NCI-H146 treated with DMSO at 0.1 percent for 48 hours (cell line): ENCODE measurements around the gene USP46.

Source experiments
- DNase-seq: peaks from one replicate; lab custom pipeline; 2025; ENCODE audit not compliant: unreplicated experiment; lab: John Stamatoyannopoulos, UW

The USP46 gene

DNA sequence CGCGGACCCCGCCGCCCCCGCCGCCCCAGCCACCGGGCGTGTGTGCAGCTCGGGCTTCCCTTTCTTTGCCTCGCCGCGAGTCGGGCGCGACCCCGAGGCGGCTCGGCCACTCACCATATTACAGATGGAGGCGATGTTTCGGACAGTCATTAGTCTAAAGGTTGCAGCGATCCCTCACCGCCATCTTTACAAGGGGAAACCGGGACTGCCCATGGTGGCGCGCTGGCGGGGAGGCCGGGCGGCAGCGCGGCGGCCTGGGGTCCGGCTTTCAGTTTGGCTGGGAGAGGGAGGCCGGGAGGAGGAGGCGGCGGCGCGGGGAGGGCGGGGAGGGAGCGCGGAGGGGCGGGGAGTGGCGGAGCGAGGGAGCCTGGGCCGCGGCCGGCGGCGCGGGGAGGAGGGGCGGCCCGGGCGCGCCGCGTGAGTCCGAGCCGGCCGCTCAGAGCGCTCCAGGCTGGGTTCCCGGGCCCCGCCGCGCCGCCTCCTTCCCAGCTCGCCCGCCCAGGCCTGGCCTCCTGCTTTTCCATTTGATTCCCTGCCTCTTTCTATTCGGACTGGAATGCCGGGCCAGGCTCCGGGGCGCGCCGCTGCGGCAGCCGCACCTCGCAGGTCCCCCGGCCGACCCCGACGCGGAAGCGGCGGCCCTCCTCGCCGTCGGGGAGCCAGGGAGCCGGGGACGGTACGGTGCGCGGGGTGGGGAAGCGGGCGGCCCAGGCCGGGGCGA is at the start of gene USP46:
TSS of gene USP46 (minus strand) at position 301 of the 721 bp plus-strand sequence. CDS start at position 150, 151 bp downstream.
- DNase-seq: peak; percentile 46

- no peak for DNase-seq
Observed at GRCh38 chr4:52704661-52705060, 45.6 kb upstream of the USP46 start.

DNA sequence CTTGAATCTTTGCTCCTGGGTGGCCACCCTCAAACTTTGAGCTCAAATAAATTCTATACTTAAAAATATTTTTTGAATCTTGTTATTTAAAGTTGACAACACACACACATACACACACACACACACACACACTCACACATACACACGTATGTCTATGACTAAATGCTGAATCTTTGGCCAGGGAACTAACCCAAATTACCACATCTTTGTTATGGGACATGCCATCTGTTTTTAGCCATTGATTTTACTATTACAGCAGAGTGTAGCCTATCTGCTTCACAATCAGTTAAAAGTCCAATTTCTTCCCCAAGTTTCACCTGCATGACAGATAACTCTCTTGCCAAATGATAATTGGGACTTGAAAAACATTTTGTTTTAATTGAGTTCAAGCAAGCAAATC is 45.0 kb upstream of the USP46 start:
- no peak for DNase-seq

- no peak for DNase-seq
Observed at GRCh38 chr4:52701207-52701606, 42.1 kb upstream of the USP46 start.

- no peak for DNase-seq
Observed at GRCh38 chr4:52694936-52695335, 35.8 kb upstream of the USP46 start.

- no peak for DNase-seq
Observed at GRCh38 chr4:52693492-52693891, 34.4 kb upstream of the USP46 start.

GRCh38 chr4:52689096-52689495 is 30.0 kb upstream of the USP46 start:
- DNase-seq: no peak

DNA sequence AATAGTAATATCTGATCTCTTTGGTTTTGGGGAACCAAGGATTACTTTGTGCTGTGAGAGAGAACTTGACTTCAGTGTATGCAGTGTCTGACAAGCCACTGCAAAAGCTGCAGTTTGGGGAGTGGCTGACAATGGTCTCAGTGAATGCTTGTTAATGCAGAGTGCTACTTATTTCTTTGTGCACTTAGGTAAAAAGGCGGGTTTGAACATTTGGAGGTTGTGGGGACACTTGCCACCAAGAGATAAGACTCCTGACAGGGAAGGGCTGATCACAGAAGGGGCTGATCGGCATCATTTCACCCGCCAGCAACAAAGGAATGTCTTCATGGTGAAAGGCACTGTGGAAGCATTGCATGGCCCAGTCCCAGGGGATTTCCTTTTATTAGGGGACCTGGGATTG is 28.6 kb upstream of the USP46 start:
- no peak for DNase-seq

DNA sequence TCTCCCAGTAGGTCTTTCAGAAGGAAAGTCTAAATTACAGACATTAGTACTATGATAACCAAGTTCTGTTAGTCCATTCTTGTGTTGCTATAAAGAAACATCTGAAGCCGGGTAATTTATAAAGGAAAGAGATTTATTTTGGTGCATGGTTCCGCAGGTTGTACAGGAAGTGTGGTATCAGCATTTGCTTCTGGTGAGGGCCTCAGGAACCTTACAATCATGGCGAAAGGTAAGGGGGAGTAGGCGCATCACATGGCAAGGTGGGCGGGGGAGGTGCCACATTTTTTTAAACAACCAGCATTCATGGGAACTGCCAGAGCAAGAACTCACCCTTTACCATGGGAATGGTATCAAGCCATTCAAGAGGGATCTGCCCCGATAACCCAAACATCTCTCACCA is 26.2 kb upstream of the USP46 start:
- DNase-seq: no peak

GRCh38 chr4:52684896-52685295 is 25.8 kb upstream of the USP46 start:
- no peak for DNase-seq

DNA sequence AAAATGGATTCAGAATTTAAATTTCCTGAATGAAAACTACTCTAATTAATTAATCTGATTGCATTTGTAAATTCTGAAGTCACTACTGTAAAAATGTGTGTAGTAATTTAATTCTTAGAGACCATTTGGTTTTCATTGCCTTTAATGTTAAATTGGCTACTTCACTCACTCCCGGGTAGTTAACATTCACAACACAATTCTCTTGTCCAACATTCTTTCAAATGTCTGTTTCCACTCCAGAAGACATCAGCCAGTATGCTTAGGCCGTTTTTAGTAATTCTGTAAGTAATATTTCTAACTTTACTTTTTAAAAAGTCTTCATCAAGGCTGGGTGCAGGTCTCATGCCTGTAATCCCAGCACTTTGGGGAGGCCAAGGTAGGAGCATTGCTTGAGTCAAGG is 21.3 kb upstream of the USP46 start:
- DNase-seq: no peak

GRCh38 chr4:52676536-52676935 is 17.4 kb upstream of the USP46 start:
- DNase-seq: no peak

GRCh38 chr4:52675111-52675510 is 16.0 kb upstream of the USP46 start:
- no peak for DNase-seq

DNA sequence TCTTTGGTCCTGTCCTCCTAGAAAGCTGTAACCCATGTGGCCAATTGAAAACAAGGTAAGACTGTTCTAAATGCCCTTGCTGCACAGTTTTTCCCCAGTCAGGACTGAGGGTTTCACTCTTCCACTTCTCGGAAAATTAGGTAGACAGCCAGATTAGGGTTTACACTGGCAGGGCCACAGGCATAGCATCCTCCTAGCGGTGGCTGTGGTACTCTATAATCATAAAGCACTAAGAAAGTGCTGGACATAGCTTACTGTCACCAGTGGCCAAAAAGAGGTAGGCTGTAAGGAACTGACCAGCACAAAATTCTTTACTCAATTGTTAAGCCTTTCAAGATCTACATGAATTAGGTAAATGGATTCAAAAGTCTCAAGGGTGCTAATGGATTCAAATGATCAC is 11.6 kb upstream of the USP46 start:
- no peak for DNase-seq

- DNase-seq: no peak
Observed at GRCh38 chr4:52670121-52670520, 11.0 kb upstream of the USP46 start.

- no peak for DNase-seq
Observed at GRCh38 chr4:52665592-52665991, 6.5 kb upstream of the USP46 start.

DNA sequence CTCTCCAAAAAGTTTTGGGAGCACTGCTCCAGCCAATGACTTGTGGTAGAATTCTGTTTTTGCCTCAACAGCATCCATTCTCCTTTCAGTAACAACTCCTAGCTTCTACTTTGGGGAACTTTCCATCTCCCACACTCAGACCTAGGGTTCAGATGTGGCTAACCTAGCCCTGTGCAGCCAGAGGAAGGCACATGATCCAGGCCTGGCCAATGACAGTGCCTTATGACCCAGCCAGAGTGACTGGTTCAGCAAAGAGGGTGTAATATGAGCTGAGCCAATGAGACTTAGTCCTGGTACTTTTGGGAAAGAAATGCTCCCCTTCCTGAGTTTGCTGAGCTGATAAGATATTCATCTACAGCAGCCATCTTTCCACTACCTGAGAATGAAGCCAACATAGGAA is 5.4 kb upstream of the USP46 start:
- DNase-seq: no peak

DNA sequence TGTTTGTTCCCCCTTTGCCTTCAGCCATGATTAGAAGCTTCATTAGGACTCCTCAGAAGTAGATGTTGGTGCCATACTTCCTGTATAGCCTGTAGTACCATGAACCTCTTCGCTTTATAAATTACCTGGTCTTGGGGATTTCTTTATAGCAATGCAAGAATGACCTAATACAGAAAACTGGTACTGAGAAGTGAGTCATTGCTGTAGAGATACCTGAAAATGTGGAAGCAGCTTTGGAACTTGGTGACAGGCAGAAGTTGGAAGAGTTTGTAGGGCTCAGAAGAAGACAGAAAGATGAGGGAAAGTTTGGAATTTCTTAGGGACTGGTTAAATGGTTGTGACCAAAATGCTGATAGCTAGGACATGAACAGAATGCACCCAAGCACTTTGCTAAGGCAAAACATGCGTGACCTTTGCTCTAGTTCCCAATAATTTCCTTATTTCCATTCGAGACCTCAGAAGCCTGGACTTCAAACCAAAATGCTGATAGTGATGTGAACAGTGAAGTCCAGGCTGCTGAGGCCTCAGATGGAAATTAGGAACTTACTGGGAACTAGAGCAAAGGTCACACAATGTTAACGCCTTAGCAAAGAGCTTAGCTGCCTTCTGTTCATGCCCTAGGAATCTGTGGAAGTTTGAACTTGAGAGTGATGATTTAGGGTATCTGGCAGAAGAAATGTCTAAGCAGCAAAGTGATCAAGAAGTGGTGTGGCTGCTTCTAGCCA is 3.0 kb upstream of the USP46 start:
- no peak for DNase-seq

DNA sequence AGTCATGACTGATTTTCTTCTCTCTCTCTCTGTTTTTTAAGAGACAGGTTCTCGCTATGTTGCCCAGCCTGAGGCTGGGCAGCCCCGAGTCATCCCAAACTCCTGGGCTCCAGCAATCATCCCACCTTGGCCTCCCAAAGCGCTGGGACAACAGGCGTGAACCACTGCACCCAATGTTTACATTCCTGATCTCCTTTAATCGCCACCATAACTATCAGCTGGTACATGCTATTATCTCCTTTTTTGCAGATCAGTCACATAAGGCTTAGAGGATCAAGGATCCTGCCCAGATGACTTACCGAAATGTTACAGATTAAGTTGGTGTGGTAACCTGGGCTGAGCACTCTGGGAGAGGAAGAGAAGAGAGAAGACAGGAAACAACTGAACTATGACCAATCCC is 1.5 kb upstream of the USP46 start:
- no peak for DNase-seq

- no peak for DNase-seq
Observed at GRCh38 chr4:52659722-52660261, 691 bp upstream of the USP46 start.

DNA sequence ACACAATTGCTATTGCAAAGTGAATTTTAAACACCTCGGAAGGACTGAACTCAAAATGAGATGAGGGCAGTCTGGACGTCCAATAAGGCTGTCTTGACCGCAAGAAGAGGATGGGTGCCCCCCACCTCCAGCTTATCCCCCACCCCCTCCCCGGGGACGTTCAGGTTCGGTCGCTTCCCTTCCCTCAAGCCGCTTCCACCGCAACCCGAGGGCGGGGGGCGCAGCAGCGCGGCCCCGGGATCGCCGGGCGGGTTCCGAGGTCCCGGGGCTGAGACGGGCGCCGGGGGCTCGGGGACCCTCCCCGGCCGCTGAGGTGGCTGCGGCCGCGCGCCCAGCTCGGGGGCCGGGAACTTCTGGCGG is 480 bp downstream of the USP46 start:
- no peak for DNase-seq
